HG02885 (cell line): ENCODE measurements around the gene RASA3.
"Not testable (repeated sequence)": the region's sequence is repeated elsewhere in the genome, so short reads cannot be mapped to it uniquely, and the experiment has no call there.

Experiments used
- ATAC-seq: cut with Tn5 transposase; IDR thresholded peaks from one replicate; pipeline ENCODE4 v1.9.1; 2021; ENCODE audit warnings: mild to moderate bottlenecking; ENCODE audit not compliant: unreplicated experiment, poor library complexity

The RASA3 gene

GRCh38 chr13:114132419-114133121 is at the start of gene RASA3:
TSS of gene RASA3 (minus strand) at chr13:114132623. CDS start at chr13:114132489, 134 bp downstream.
- ATAC-seq, result peak; percentile 68

- no peak for ATAC-seq
Measured at GRCh38 chr13:114179087-114179658, 46.8 kb upstream of the RASA3 start, which contains the start of gene CFAP97D2. TSS of gene CFAP97D2 (plus strand) at chr13:114179257. CDS start at chr13:114179331, 74 bp downstream.

- ATAC-seq, result no peak
Measured at GRCh38 chr13:114177245-114178010, 45.0 kb upstream of the RASA3 start.

- ATAC-seq, result not testable (repeated sequence)
Measured at GRCh38 chr13:114176359-114176902, 44.0 kb upstream of the RASA3 start.

GRCh38 chr13:114174529-114174961 is 42.1 kb upstream of the RASA3 start:
- ATAC-seq, result no peak

GRCh38 chr13:114173745-114174144 is 41.3 kb upstream of the RASA3 start:
- ATAC-seq, result no peak

- no peak for ATAC-seq
Measured at GRCh38 chr13:114173272-114173671, 40.8 kb upstream of the RASA3 start.

- no peak for ATAC-seq
Measured at GRCh38 chr13:114167885-114168284, 35.5 kb upstream of the RASA3 start.

GRCh38 chr13:114167426-114167825 is 35.0 kb upstream of the RASA3 start:
- ATAC-seq, result no peak

- no peak for ATAC-seq
Measured at GRCh38 chr13:114166381-114167131, 34.1 kb upstream of the RASA3 start.

GRCh38 chr13:114164681-114165429 is 32.4 kb upstream of the RASA3 start:
- no peak for ATAC-seq

GRCh38 chr13:114164053-114164452 is 31.6 kb upstream of the RASA3 start:
- ATAC-seq, result no peak

GRCh38 chr13:114162533-114162922 is 30.1 kb upstream of the RASA3 start:
- ATAC-seq, result no peak

- no peak for ATAC-seq
Measured at GRCh38 chr13:114161644-114162532, 29.5 kb upstream of the RASA3 start.

- no peak for ATAC-seq
Measured at GRCh38 chr13:114161028-114161556, 28.7 kb upstream of the RASA3 start.

- not testable (repeated sequence) for ATAC-seq
Measured at GRCh38 chr13:114158869-114159666, 26.6 kb upstream of the RASA3 start.

GRCh38 chr13:114157869-114158495 is 25.6 kb upstream of the RASA3 start:
- no peak for ATAC-seq
